Nephron progenitor cell (in vitro differentiated cells): ENCODE results near the gene SIK3.

ENCODE experiments used
- DNase-seq: peaks from one replicate; pipeline ENCODE4 v3.0.0; 2021
- H3K27ac Mint-ChIP-seq: 2 replicates; pipeline ENCODE4 v1.8.0; 2021; ENCODE audit warnings: mild to moderate bottlenecking, moderate library complexity, mixed read lengths
- H3K27me3 Mint-ChIP-seq: 2 replicates; pipeline ENCODE4 v1.8.0; 2021; ENCODE audit warnings: mild to moderate bottlenecking, low read depth, mixed read lengths; ENCODE audit not compliant: poor library complexity
- H3K36me3 Mint-ChIP-seq: 2 replicates; pipeline ENCODE4 v1.8.0; 2021; ENCODE audit warnings: low read depth, mixed read lengths
- H3K4me1 Mint-ChIP-seq: 2 replicates; pipeline ENCODE4 v1.8.0; 2021; ENCODE audit warnings: mixed read lengths
- H3K4me3 Mint-ChIP-seq: 2 replicates; pipeline ENCODE4 v1.8.0; 2021; ENCODE audit warnings: mild to moderate bottlenecking, moderate library complexity, mixed read lengths
- H3K9me3 Mint-ChIP-seq: 2 replicates; pipeline ENCODE4 v1.8.0; 2021; ENCODE audit warnings: mild to moderate bottlenecking, moderate library complexity, mixed read lengths
- CTCF ChIP-seq: fragments of 200-600 bp; sonication (generic); IDR thresholded peaks from 2 replicates; pipeline ENCODE4 v1.5.0; 2021; ENCODE audit warnings: antibody characterized with exemption

Gene SIK3

GRCh38 chr11:116958246-116958645, 140.0 kb downstream of the SIK3 start:
- H3K4me1 Mint-ChIP-seq: peaks cover 42% of the 10 kb centered on the region
- H3K4me3 Mint-ChIP-seq: no peak overlapping the region
- H3K27me3 Mint-ChIP-seq: no peaks in the 10 kb centered on the region
- TF ChIP-seq CTCF: no peak
- peak overlapping the region; percentile 44 for H3K27ac Mint-ChIP-seq
- H3K9me3 Mint-ChIP-seq: no peaks in the 10 kb centered on the region
- H3K36me3 Mint-ChIP-seq: peaks cover 10% of the 10 kb centered on the region
- DNase-seq: no peak

- Mint-ChIP-seq H3K27ac (no peak overlapping the region), H3K4me1 (peaks cover 34% of the 10 kb centered on the region), H3K36me3 (peaks cover 10% of the 10 kb centered on the region), H3K27me3 (no peaks in the 10 kb centered on the region), H3K4me3 (no peak overlapping the region), H3K9me3 (no peaks in the 10 kb centered on the region)
- no peak for DNase-seq
- no peak for TF ChIP-seq CTCF
These were observed 142.3 kb downstream of the SIK3 start for GRCh38 chr11:116955949-116956348.

- Mint-ChIP-seq H3K27ac (no peak overlapping the region), H3K9me3 (no peaks in the 10 kb centered on the region), H3K4me3 (no peak overlapping the region), H3K36me3 (peaks cover 10% of the 10 kb centered on the region), H3K4me1 (peaks cover 34% of the 10 kb centered on the region), H3K27me3 (no peaks in the 10 kb centered on the region)
- no peak for TF ChIP-seq CTCF
- DNase-seq: no peak
These were observed 142.7 kb downstream of the SIK3 start for GRCh38 chr11:116955548-116955947.

- Mint-ChIP-seq H3K27me3 (no peaks in the 10 kb centered on the region), H3K36me3 (peaks cover 19% of the 10 kb centered on the region), H3K4me3 (no peak overlapping the region), H3K27ac (no peak overlapping the region), H3K9me3 (no peaks in the 10 kb centered on the region), H3K4me1 (peaks cover 47% of the 10 kb centered on the region)
- TF ChIP-seq CTCF: no peak
- no peak for DNase-seq
These were observed 144.5 kb downstream of the SIK3 start for GRCh38 chr11:116953530-116954285.

GRCh38 chr11:116951762-116952161, 146.5 kb downstream of the SIK3 start:
- no peaks in the 10 kb centered on the region for H3K27me3 Mint-ChIP-seq
- H3K4me3 Mint-ChIP-seq: no peak overlapping the region
- H3K9me3 Mint-ChIP-seq: peaks cover 3% of the 10 kb centered on the region
- peaks cover 37% of the 10 kb centered on the region for H3K4me1 Mint-ChIP-seq
- DNase-seq: no peak
- no peak overlapping the region for H3K27ac Mint-ChIP-seq
- H3K36me3 Mint-ChIP-seq: peaks cover 27% of the 10 kb centered on the region
- no peak for TF ChIP-seq CTCF

- H3K4me1 Mint-ChIP-seq: peaks cover 31% of the 10 kb centered on the region
- no peaks in the 10 kb centered on the region for H3K27me3 Mint-ChIP-seq
- no peak for DNase-seq
- H3K36me3 Mint-ChIP-seq: peaks cover 33% of the 10 kb centered on the region
- H3K27ac Mint-ChIP-seq: peak overlapping the region; percentile 45
- no peak for TF ChIP-seq CTCF
- no peak overlapping the region for H3K4me3 Mint-ChIP-seq
- peaks cover 3% of the 10 kb centered on the region for H3K9me3 Mint-ChIP-seq
These were observed 148.0 kb downstream of the SIK3 start for GRCh38 chr11:116950210-116950609.
